HepG2 (cell line): ENCODE results near the gene SYNGR2. TPM values are rescaled to one million over a fixed set of nuclear protein-coding genes. Genes with fewer than 3 reads are reported as not detected.
A peak's percentile ranks its signal among the peaks of the same experiment; 100 is the strongest.

ENCODE experiments used
- ARNT2 ChIP-seq: sonication (generic); formaldehyde crosslinking; IDR thresholded peaks from 2 replicates; pipeline ENCODE4 v1.8.0; 2022; ENCODE audit warnings: mild to moderate bottlenecking, low read depth, missing genetic modification reagents, moderate library complexity
- CTCF ChIP-seq: sonication (generic); formaldehyde crosslinking; IDR thresholded peaks from 2 replicates; pipeline ENCODE4 v1.5.0; 2020; ENCODE audit warnings: mild to moderate bottlenecking, missing genetic modification reagents, moderate library complexity
- DRAP1 ChIP-seq: IDR thresholded peaks from 2 replicates; pipeline ENCODE4 v1.6.1; 2016; ENCODE audit warnings: missing genetic modification reagents, missing compliant biosample characterization
- HOXD1 ChIP-seq: sonication (generic); formaldehyde crosslinking; IDR thresholded peaks from 2 replicates; pipeline ENCODE4 v1.5.0; 2020; ENCODE audit warnings: missing genetic modification reagents
- IKZF5 ChIP-seq: IDR thresholded peaks from 2 replicates; pipeline ENCODE4 v1.6.1; 2018; ENCODE audit warnings: missing genetic modification reagents, mild to moderate bottlenecking, missing compliant biosample characterization
- MIXL1 ChIP-seq: IDR thresholded peaks from 2 replicates; pipeline ENCODE4 v1.6.1; 2016
- MTA3 ChIP-seq: sonication (generic); formaldehyde crosslinking; IDR thresholded peaks from 2 replicates; pipeline ENCODE4 v1.4.0; 2020; ENCODE audit warnings: missing genetic modification reagents
- NFE2 ChIP-seq: sonication (generic); formaldehyde crosslinking; IDR thresholded peaks from 2 replicates; pipeline ENCODE4 v1.4.0; 2020; ENCODE audit warnings: missing genetic modification reagents
- NONO ChIP-seq, 2 experiments: fragments of 450-650 bp in 1 of 2; sonication (generic) in 1 of 2; formaldehyde crosslinking in 1 of 2; IDR thresholded peaks in 1 of 2; conservative IDR thresholded peaks in 1 of 2; 2 replicates each; pipeline versions ENCODE4 v1.6.1 to v1.8.0; 2017 to 2022; ENCODE audit warnings: mild to moderate bottlenecking in 1 of 2, missing genetic modification reagents in 1 of 2, moderate library complexity in 1 of 2
- NR2C2 ChIP-seq: sonication (generic); formaldehyde crosslinking; IDR thresholded peaks from 2 replicates; pipeline ENCODE4 v1.4.0; 2020; ENCODE audit warnings: missing genetic modification reagents, mild to moderate bottlenecking, moderate library complexity, borderline replicate concordance
- PBX3 ChIP-seq: sonication (generic); formaldehyde crosslinking; IDR thresholded peaks from 2 replicates; pipeline ENCODE4 v1.8.1; 2023; ENCODE audit warnings: missing genetic modification reagents, inconsistent platforms, borderline replicate concordance
- ZBTB34 ChIP-seq: sonication (generic); formaldehyde crosslinking; IDR thresholded peaks from 2 replicates; pipeline ENCODE4 v1.8.0; 2022; ENCODE audit warnings: mild to moderate bottlenecking, missing genetic modification reagents
- ZFP1 ChIP-seq: IDR thresholded peaks from 2 replicates; pipeline ENCODE4 v1.6.1; 2016
- ZFYVE20 ChIP-seq: sonication (generic); formaldehyde crosslinking; IDR thresholded peaks from 2 replicates; pipeline ENCODE4 v1.8.0; 2023; ENCODE audit warnings: low read depth, mild to moderate bottlenecking, moderate library complexity, missing genetic modification reagents, borderline replicate concordance
- ZNF136 ChIP-seq: sonication (generic); formaldehyde crosslinking; IDR thresholded peaks from 2 replicates; pipeline ENCODE4 v1.8.1; 2022; ENCODE audit warnings: low read depth, mild to moderate bottlenecking, moderate library complexity, missing genetic modification reagents
- ZNF678 ChIP-seq: sonication (generic); formaldehyde crosslinking; IDR thresholded peaks from 2 replicates; pipeline ENCODE4 v1.4.0; 2020; ENCODE audit warnings: mild to moderate bottlenecking, missing genetic modification reagents
- ZNF724P ChIP-seq: sonication (generic); formaldehyde crosslinking; IDR thresholded peaks from 2 replicates; pipeline ENCODE4 v1.8.0; 2022; ENCODE audit warnings: missing genetic modification reagents, borderline replicate concordance
- ZNF768 ChIP-seq: sonication (generic); formaldehyde crosslinking; IDR thresholded peaks from 2 replicates; pipeline ENCODE4 v1.4.0; 2020; ENCODE audit warnings: missing genetic modification reagents
- ZSCAN20 ChIP-seq: sonication (generic); formaldehyde crosslinking; IDR thresholded peaks from 2 replicates; pipeline ENCODE4 v1.4.0; 2020; ENCODE audit warnings: missing genetic modification reagents, mild to moderate bottlenecking, borderline replicate concordance
- polyA plus RNA-seq, 8 experiments: library from polyadenylated mRNA; depleted of rRNA in 3 of 8; stranded (reverse) in 7 of 8; unstranded in 1 of 8; fragments of >200 nt; fragmentation: Illumina TruSeq in 4 of 8; extraction: Trizol in 4 of 8; gene quantifications; 2 replicates each; pipeline versions ENCODE4 v1.2.1 to v1.2.3, GENCODE V29; 2011 to 2016; ENCODE audit warnings: low read depth in 4 of 8, missing spikeins in 1 of 8, mixed read lengths in 1 of 8; ENCODE audit not compliant: insufficient read depth in 1 of 8
- total RNA-seq, 5 experiments: library from RNA; depleted of rRNA; stranded (reverse); fragments of >200 nt; fragmentation: Illumina TruSeq; extraction: Trizol; gene quantifications; 2 replicates each; pipeline ENCODE4 v1.2.3, GENCODE V29; 2016; ENCODE audit warnings: low read depth in 1 of 5
- TF ChIP-seq, protein P1 (sequence below): sonication (generic); formaldehyde crosslinking; conservative IDR thresholded peaks from 2 replicates; pipeline ENCODE4 v1.4.0; 2020; ENCODE audit warnings: missing genetic modification reagents
- TF ChIP-seq, protein P2 (sequence below): sonication (generic); formaldehyde crosslinking; IDR thresholded peaks from 2 replicates; pipeline ENCODE4 v1.4.0; 2020; ENCODE audit warnings: mild to moderate bottlenecking, missing genetic modification reagents

The SYNGR2 gene
- total and polyA plus RNA-seq, 2 of the 13 experiments (the other 11 are each of a cell fraction or from before 2014, with no cell fraction given) = 46.7 to 170 TPM

- TF ChIP-seq, protein P1, sequence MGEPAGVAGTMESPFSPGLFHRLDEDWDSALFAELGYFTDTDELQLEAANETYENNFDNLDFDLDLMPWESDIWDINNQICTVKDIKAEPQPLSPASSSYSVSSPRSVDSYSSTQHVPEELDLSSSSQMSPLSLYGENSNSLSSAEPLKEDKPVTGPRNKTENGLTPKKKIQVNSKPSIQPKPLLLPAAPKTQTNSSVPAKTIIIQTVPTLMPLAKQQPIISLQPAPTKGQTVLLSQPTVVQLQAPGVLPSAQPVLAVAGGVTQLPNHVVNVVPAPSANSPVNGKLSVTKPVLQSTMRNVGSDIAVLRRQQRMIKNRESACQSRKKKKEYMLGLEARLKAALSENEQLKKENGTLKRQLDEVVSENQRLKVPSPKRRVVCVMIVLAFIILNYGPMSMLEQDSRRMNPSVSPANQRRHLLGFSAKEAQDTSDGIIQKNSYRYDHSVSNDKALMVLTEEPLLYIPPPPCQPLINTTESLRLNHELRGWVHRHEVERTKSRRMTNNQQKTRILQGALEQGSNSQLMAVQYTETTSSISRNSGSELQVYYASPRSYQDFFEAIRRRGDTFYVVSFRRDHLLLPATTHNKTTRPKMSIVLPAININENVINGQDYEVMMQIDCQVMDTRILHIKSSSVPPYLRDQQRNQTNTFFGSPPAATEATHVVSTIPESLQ = no peak
- no peak for TF ChIP-seq ARNT2 (CRISPR knock-in tag)
- TF ChIP-seq NR2C2 (CRISPR knock-in tag) = peak; percentile 46; the same call in 1 of the 2 replicates
- TF ChIP-seq ZBTB34 (CRISPR knock-in tag) = no peak
- no peak for TF ChIP-seq ZFP1
- TF ChIP-seq ZFYVE20 (CRISPR knock-in tag) = no peak
- TF ChIP-seq MIXL1 (CRISPR knock-in tag) = no peak
- TF ChIP-seq ZNF768 = no peak
- TF ChIP-seq MTA3 (CRISPR knock-in tag) = no peak
- TF ChIP-seq ZNF136 (CRISPR knock-in tag) = no peak
- 0 out of 2 replicates have a peak, but pooled peaks have one; percentile 3 for TF ChIP-seq CTCF (CRISPR knock-in tag)
- TF ChIP-seq NFE2 (CRISPR knock-in tag) = no peak
- TF ChIP-seq NONO (IDR thresholded peaks at IDR 0.05) = no peak
- TF ChIP-seq NONO (CRISPR knock-in tag; conservative IDR thresholded peaks at IDR 0.05) = no peak
- TF ChIP-seq IKZF5 = 0 out of 2 replicates have a peak, but pooled peaks have one; percentile 14
- no peak for TF ChIP-seq PBX3 (CRISPR knock-in tag)
- no peak for TF ChIP-seq HOXD1 (CRISPR knock-in tag)
- no peak for TF ChIP-seq ZSCAN20
- TF ChIP-seq ZNF724P = 0 out of 2 replicates have a peak, but pooled peaks have one; percentile 39
- TF ChIP-seq, protein P2, sequence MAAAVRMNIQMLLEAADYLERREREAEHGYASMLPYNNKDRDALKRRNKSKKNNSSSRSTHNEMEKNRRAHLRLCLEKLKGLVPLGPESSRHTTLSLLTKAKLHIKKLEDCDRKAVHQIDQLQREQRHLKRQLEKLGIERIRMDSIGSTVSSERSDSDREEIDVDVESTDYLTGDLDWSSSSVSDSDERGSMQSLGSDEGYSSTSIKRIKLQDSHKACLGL (CRISPR knock-in tag) = no peak
- no peak for TF ChIP-seq DRAP1
- TF ChIP-seq ZNF678 = no peak
These were observed 32.4 kb upstream of the SYNGR2 start (continued) for GRCh38 chr17:78135858-78136500.
